GM12878 (cell line): ENCODE measurements around the gene IL17RA.
A peak's percentile ranks its signal among the peaks of the same experiment; 100 is the strongest.

Experiments
- CHD1 ChIP-seq: IDR thresholded peaks from 2 replicates; pipeline ENCODE4 v1.6.1; 2012; ENCODE audit warnings: low read depth, low read length, improper control_type of control experiment
- CHD2 ChIP-seq: IDR thresholded peaks from 2 replicates; pipeline ENCODE4 v1.6.1; 2011; ENCODE audit warnings: low read depth, low read length, improper control_type of control experiment, borderline replicate concordance
- JUNB ChIP-seq: IDR thresholded peaks from 2 replicates; pipeline ENCODE4 v1.6.1; 2016; ENCODE audit warnings: antibody characterized with exemption, mild to moderate bottlenecking
- NFIC ChIP-seq: IDR thresholded peaks from 2 replicates; pipeline ENCODE4 v1.6.1; 2012; ENCODE audit warnings: low read depth, mild to moderate bottlenecking, inconsistent platforms, low read length, moderate library complexity
- PAX8 ChIP-seq: fragments of 450-650 bp; IDR thresholded peaks from 2 replicates; pipeline ENCODE4 v1.6.1; 2017; ENCODE audit warnings: mild to moderate bottlenecking, moderate library complexity
- SRF ChIP-seq, 2 experiments: IDR thresholded peaks; 2 replicates each; pipeline ENCODE4 v1.6.1; 2011; ENCODE audit warnings: low read depth in 2 of 2, low read length in 2 of 2, mild to moderate bottlenecking in 1 of 2, moderate library complexity in 1 of 2
- TBL1XR1 ChIP-seq: IDR thresholded peaks from 2 replicates; pipeline ENCODE4 v1.6.1; 2012; ENCODE audit warnings: low read depth, low read length, improper control_type of control experiment
- YY1 ChIP-seq: IDR thresholded peaks from 2 replicates; pipeline ENCODE4 v1.6.1; 2011; ENCODE audit warnings: low read depth, mild to moderate bottlenecking, low read length
- ZBED1 ChIP-seq: IDR thresholded peaks from 2 replicates; pipeline ENCODE4 v1.6.1; 2016; ENCODE audit warnings: borderline replicate concordance
- ZNF24 ChIP-seq: fragments of 450-650 bp; IDR thresholded peaks from 2 replicates; pipeline ENCODE4 v1.6.1; 2017; ENCODE audit warnings: antibody characterized with exemption, mild to moderate bottlenecking
- TF ChIP-seq, protein P1 (sequence below), 3 experiments: IDR thresholded peaks in 2 of 3; conservative IDR thresholded peaks in 1 of 3; 2 replicates each; pipeline ENCODE4 v1.5.1; 2011; ENCODE audit warnings: low read depth in 3 of 3, low read length in 3 of 3, mild to moderate bottlenecking in 3 of 3, control low read depth in 2 of 3, moderate library complexity in 2 of 3, inconsistent platforms in 1 of 3, mixed read lengths in 1 of 3; ENCODE audit not compliant: control insufficient read depth in 2 of 3, insufficient read depth in 1 of 3; ENCODE audit errors: extremely low read depth in 1 of 3
- TF ChIP-seq, protein P2 (sequence below): fragments of 450-650 bp; IDR thresholded peaks from 2 replicates; pipeline ENCODE4 v1.6.1; 2017; ENCODE audit warnings: antibody characterized with exemption, mild to moderate bottlenecking, moderate library complexity

DNA sequence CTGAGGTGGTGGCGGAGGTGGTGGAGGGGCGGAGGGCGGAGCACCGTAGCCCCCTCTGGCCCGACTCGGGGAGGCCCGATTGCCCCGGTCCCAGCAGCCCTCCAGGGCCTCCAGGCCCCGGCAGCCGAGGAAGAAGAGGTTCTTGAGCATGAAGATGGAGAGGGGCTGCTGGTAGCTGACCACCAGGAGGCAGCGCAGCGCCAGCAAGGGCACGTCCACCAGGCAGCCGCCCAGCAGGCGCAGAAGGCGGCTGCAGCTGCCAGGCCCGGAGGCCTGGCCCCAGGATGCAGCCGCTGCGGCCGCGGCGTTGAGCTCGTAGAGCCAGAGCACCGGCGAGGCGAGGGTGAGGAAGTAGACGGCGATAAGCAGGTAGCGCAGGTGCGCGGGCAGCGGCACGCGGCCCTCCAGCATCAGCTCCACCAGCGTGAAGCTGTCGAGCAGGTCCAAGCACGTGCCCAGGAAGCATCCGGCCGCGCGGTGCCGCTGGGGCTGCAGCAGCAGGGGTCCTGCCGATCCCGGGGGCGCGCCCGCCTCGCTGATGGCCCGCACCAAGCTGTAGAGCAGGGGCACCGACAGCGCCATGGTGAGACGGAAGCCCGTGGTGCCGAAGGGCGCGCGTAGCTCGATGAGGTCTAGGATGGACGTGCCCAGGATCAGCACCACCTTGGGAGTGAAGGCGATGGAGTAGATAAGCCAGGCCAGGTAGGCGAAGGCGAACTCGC lies 34.8 kb downstream of the IL17RA start:
- TF ChIP-seq SRF (IDR thresholded peaks at IDR 0.05; ENCODE audit: low read depth in 2 of 2, low read length in 2 of 2) (no peak), ZBED1 (no peak), PAX8 (no peak), JUNB (no peak), YY1 (no peak), CHD2 (no peak), NFIC (no peak), ZNF24 (no peak), CHD1 (no peak), TBL1XR1 (no peak)
- TF ChIP-seq, protein P1, sequence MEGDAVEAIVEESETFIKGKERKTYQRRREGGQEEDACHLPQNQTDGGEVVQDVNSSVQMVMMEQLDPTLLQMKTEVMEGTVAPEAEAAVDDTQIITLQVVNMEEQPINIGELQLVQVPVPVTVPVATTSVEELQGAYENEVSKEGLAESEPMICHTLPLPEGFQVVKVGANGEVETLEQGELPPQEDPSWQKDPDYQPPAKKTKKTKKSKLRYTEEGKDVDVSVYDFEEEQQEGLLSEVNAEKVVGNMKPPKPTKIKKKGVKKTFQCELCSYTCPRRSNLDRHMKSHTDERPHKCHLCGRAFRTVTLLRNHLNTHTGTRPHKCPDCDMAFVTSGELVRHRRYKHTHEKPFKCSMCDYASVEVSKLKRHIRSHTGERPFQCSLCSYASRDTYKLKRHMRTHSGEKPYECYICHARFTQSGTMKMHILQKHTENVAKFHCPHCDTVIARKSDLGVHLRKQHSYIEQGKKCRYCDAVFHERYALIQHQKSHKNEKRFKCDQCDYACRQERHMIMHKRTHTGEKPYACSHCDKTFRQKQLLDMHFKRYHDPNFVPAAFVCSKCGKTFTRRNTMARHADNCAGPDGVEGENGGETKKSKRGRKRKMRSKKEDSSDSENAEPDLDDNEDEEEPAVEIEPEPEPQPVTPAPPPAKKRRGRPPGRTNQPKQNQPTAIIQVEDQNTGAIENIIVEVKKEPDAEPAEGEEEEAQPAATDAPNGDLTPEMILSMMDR (IDR thresholded peaks at IDR 0.05 in 2 of 3, conservative IDR thresholded peaks at IDR 0.05 in 1 of 3; ENCODE audit: control insufficient read depth in 2 of 3, extremely low read depth in 1 of 3, insufficient read depth in 1 of 3, low read depth in 3 of 3, low read length in 3 of 3), result peak in 1 of 3 experiments; percentile 20; a peak in 1 of 6 replicates
- TF ChIP-seq, protein P2, sequence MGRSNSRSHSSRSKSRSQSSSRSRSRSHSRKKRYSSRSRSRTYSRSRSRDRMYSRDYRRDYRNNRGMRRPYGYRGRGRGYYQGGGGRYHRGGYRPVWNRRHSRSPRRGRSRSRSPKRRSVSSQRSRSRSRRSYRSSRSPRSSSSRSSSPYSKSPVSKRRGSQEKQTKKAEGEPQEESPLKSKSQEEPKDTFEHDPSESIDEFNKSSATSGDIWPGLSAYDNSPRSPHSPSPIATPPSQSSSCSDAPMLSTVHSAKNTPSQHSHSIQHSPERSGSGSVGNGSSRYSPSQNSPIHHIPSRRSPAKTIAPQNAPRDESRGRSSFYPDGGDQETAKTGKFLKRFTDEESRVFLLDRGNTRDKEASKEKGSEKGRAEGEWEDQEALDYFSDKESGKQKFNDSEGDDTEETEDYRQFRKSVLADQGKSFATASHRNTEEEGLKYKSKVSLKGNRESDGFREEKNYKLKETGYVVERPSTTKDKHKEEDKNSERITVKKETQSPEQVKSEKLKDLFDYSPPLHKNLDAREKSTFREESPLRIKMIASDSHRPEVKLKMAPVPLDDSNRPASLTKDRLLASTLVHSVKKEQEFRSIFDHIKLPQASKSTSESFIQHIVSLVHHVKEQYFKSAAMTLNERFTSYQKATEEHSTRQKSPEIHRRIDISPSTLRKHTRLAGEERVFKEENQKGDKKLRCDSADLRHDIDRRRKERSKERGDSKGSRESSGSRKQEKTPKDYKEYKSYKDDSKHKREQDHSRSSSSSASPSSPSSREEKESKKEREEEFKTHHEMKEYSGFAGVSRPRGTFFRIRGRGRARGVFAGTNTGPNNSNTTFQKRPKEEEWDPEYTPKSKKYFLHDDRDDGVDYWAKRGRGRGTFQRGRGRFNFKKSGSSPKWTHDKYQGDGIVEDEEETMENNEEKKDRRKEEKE, result no peak
